Measurements from ENCODE around the gene TBCK.

GRCh38 chr4:106039796-106040195 is 276.2 kb downstream of the TBCK start:
- no peak for TF ChIP-seq CTCF (IDR thresholded peaks at IDR 0.05)
- TF ChIP-seq POLR2A (IDR thresholded peaks at IDR 0.05): no peak
- no peak for TF ChIP-seq EP300 (IDR thresholded peaks at IDR 0.05)
